SW480 (cell line): ENCODE data around the gene PFN3.
A peak's percentile ranks its signal among the peaks of the same experiment; 100 is the strongest.
"Not testable (repeated sequence)": the region's sequence is repeated elsewhere in the genome, so short reads cannot be mapped to it uniquely, and the experiment has no call there.

Experiments
- DNase-seq: peaks from one replicate; pipeline ENCODE4 v3.0.0-alpha.2; 2016; ENCODE audit warnings: low spot score

Gene PFN3

GRCh38 chr5:177425196-177425800 lies 24.8 kb upstream of the PFN3 start:
- no peak for DNase-seq

- no peak for DNase-seq
Observed at GRCh38 chr5:177423671-177424070, 23.2 kb upstream of the PFN3 start.

GRCh38 chr5:177421062-177421798 lies 20.8 kb upstream of the PFN3 start:
- DNase-seq: no peak

- DNase-seq: not testable (repeated sequence)
Observed at GRCh38 chr5:177420472-177420871, 20.0 kb upstream of the PFN3 start.

- no peak for DNase-seq
Observed at GRCh38 chr5:177419046-177419445, 18.6 kb upstream of the PFN3 start.

GRCh38 chr5:177417081-177417480 lies 16.6 kb upstream of the PFN3 start:
- DNase-seq: not testable (repeated sequence)

- DNase-seq: no peak
Observed at GRCh38 chr5:177414481-177414880, 14.0 kb upstream of the PFN3 start.

- no peak for DNase-seq
Observed at GRCh38 chr5:177412603-177413233, 12.3 kb upstream of the PFN3 start.

- DNase-seq: no peak
Observed at GRCh38 chr5:177410575-177410974, 10.1 kb upstream of the PFN3 start.

GRCh38 chr5:177409043-177409801 lies 8.8 kb upstream of the PFN3 start, which contains the start of gene F12:
Gene F12, minus strand, starts transcription at chr5:177409564. Its CDS starts 37 bp downstream, at chr5:177409527.
- no peak for DNase-seq

GRCh38 chr5:177405805-177406204 lies 5.3 kb upstream of the PFN3 start:
- no peak for DNase-seq

GRCh38 chr5:177405312-177405711 lies 4.9 kb upstream of the PFN3 start:
- DNase-seq: no peak

GRCh38 chr5:177404641-177405179 lies 4.2 kb upstream of the PFN3 start:
- no peak for DNase-seq

- DNase-seq: peak; percentile 93
Observed at GRCh38 chr5:177403792-177404640, 3.6 kb upstream of the PFN3 start.

GRCh38 chr5:177403102-177403791 lies 2.8 kb upstream of the PFN3 start:
- peak; percentile 60 for DNase-seq

- DNase-seq: peak; percentile 95
Observed at GRCh38 chr5:177402271-177403043, 2.0 kb upstream of the PFN3 start.

- DNase-seq: no peak
Observed at GRCh38 chr5:177397875-177398390, 2.5 kb downstream of the PFN3 start.

- no peak for DNase-seq
Observed at GRCh38 chr5:177396807-177397206, 3.7 kb downstream of the PFN3 start.

- DNase-seq: no peak
Observed at GRCh38 chr5:177396078-177396477, 4.4 kb downstream of the PFN3 start.

GRCh38 chr5:177393990-177394389 lies 6.5 kb downstream of the PFN3 start:
- no peak for DNase-seq
